ENCODE data around the gene HIBADH.
A peak's percentile ranks its signal among the peaks of the same experiment; 100 is the strongest.
"Not testable (repeated sequence)": the region's sequence is repeated elsewhere in the genome, so short reads cannot be mapped to it uniquely, and the experiment has no call there.

HIBADH gene

GRCh38 chr7:27595009-27595408 lies 67.7 kb downstream of the HIBADH start:
- DNase-seq, result no peak

GRCh38 chr7:27593226-27593625 lies 69.5 kb downstream of the HIBADH start:
- no peak for DNase-seq

- no peak for DNase-seq
These were observed 72.3 kb downstream of the HIBADH start for GRCh38 chr7:27590416-27590815.

GRCh38 chr7:27587429-27587828 lies 75.3 kb downstream of the HIBADH start:
- DNase-seq, result peak in 1 of 2 experiments; percentile 25

- DNase-seq, result peak; percentile 92 to 97
These were observed 75.9 kb downstream of the HIBADH start for GRCh38 chr7:27586825-27587224.

- no peak for DNase-seq
These were observed 76.8 kb downstream of the HIBADH start for GRCh38 chr7:27585781-27586447.

- no peak for DNase-seq
These were observed 80.8 kb downstream of the HIBADH start for GRCh38 chr7:27581906-27582305.

GRCh38 chr7:27581119-27581518 lies 81.6 kb downstream of the HIBADH start:
- no peak for DNase-seq

GRCh38 chr7:27579565-27579964 lies 83.1 kb downstream of the HIBADH start:
- no peak for DNase-seq

GRCh38 chr7:27578169-27578568 lies 84.5 kb downstream of the HIBADH start:
- not testable (repeated sequence) for DNase-seq

GRCh38 chr7:27576360-27576944 lies 86.2 kb downstream of the HIBADH start:
- DNase-seq, result peak; percentile 10 to 28

GRCh38 chr7:27575613-27576012 lies 87.1 kb downstream of the HIBADH start:
- no peak for DNase-seq

- DNase-seq, result no peak
These were observed 93.6 kb downstream of the HIBADH start for GRCh38 chr7:27569106-27569505.

- DNase-seq, result no peak
These were observed 95.4 kb downstream of the HIBADH start for GRCh38 chr7:27567266-27567665.

GRCh38 chr7:27564881-27565482 lies 97.7 kb downstream of the HIBADH start:
- no peak for DNase-seq

GRCh38 chr7:27560706-27561235 lies 101.9 kb downstream of the HIBADH start:
- DNase-seq, result no peak

GRCh38 chr7:27555670-27556069 lies 107.0 kb downstream of the HIBADH start:
- no peak for DNase-seq

GRCh38 chr7:27554826-27555225 lies 107.9 kb downstream of the HIBADH start:
- no peak for DNase-seq

GRCh38 chr7:27553273-27553672 lies 109.4 kb downstream of the HIBADH start:
- no peak for DNase-seq

- no peak for DNase-seq
These were observed 110.8 kb downstream of the HIBADH start for GRCh38 chr7:27551803-27552400.

GRCh38 chr7:27549606-27550005 lies 113.1 kb downstream of the HIBADH start:
- no peak for DNase-seq

- DNase-seq, result no peak
These were observed 114.4 kb downstream of the HIBADH start for GRCh38 chr7:27548304-27548703.

- no peak for DNase-seq
These were observed 115.3 kb downstream of the HIBADH start for GRCh38 chr7:27547401-27547800.

- no peak for DNase-seq
These were observed 116.1 kb downstream of the HIBADH start for GRCh38 chr7:27546610-27547009.
